ENCODE results near the gene PPP4R3A.
"Not testable (repeated sequence)": the region's sequence is repeated elsewhere in the genome, so short reads cannot be mapped to it uniquely, and the experiment has no call there.

The PPP4R3A gene

DNA sequence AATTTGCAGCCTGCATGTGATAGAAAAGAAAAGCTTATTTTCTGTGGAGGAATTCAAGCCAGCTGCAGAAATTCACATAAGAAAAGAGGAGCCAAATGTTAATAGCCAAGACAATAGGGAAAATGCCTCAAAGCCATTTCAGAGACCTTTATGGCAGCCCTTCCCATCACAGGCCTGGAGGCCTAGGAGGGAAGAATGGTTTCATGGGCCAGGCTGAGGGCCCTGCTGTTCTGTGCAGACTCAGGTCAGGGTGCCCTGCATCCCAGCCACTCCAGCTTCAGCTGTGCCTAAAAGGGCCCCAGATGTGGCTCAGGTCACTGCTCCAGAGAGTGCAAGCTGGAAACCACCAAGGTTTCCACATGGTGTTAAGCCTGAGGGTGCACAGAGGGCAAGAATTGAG, 71.3 kb downstream of the PPP4R3A start:
- no peak for DNase-seq (ENCODE audit: low read depth in 2 of 2)

DNA sequence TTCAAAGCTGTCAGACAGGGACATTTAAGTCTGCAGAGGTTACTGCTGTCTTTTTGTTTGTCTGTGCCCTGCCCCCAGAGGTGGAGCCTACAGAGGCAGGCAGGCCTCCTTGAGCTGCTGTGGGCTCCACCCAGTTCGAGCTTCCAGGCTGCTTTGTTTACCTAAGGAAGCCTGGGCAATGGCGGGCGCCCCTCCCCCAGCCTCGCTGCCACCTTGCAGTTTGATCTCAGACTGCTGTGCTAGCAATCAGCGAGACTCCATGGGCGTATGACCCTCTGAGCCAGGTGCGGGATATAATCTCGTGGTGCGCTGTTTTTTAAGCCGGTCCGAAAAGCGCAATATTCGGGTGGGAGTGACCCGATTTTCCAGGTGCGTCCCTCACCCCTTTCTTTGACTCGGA, 73.8 kb downstream of the PPP4R3A start:
- DNase-seq (ENCODE audit: low read depth in 2 of 2): not testable (repeated sequence)

DNA sequence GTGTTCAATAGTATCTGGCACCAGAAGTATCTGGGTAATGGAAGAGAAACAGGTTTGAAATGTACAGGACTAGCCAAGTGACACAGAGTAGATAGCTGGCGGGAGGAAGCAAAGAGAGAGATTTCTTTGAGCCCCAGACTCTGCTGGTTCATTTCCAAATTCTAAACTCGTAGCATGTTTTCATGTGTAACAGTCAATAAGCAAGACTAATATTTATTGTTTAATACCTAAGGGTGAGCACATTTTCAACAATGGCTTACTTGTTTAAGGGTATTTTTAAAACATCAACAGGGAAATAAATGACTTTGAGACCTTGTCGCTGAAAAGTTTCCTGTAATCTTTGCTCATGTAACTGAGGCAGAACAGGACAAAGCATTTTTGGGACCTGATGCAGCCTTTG, 80.7 kb downstream of the PPP4R3A start:
- no peak for DNase-seq (ENCODE audit: low read depth in 2 of 2)

DNA sequence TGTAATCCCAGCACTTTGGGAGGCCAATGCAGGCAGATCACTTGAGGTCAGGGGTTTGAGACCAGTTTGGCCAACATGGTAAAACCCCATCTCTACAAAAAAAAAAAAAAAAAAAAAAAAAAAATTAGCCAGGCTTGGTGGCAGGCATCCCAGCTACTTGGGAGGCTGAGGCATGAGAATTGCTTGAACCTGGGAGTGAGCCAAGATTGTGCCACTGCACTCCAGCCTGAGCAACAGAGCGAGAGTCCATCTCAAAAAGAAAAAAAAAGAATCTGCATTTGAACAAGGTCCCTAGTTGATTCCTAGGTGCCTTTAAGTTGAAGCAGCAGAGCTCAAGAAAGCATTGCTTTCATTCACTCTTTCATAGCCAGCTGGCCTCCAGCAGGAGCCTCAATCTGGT, 81.2 kb downstream of the PPP4R3A start:
- DNase-seq (ENCODE audit: low read depth in 2 of 2): not testable (repeated sequence)

DNA sequence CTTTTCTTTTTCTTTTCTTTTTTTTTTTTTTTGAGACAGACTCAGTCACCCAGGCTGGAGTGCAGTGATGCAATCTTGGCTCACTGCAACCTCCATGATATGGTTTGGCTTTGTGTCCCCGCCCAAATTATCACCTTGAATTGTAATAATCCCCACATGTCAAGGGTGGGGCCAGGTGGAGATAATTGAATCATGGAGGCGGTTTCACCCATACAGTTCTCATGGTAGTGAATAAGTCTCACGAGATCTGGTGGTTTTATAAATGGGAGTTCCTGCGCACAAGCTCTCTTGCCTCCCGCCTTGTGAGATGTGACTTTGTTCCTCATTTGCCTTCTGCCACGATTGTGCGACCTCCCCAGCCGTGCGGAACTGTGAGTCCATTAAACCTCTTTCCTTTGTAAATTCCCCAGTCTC, 84.6 kb downstream of the PPP4R3A start:
- not testable (repeated sequence) for DNase-seq (ENCODE audit: low read depth in 2 of 2)

DNA sequence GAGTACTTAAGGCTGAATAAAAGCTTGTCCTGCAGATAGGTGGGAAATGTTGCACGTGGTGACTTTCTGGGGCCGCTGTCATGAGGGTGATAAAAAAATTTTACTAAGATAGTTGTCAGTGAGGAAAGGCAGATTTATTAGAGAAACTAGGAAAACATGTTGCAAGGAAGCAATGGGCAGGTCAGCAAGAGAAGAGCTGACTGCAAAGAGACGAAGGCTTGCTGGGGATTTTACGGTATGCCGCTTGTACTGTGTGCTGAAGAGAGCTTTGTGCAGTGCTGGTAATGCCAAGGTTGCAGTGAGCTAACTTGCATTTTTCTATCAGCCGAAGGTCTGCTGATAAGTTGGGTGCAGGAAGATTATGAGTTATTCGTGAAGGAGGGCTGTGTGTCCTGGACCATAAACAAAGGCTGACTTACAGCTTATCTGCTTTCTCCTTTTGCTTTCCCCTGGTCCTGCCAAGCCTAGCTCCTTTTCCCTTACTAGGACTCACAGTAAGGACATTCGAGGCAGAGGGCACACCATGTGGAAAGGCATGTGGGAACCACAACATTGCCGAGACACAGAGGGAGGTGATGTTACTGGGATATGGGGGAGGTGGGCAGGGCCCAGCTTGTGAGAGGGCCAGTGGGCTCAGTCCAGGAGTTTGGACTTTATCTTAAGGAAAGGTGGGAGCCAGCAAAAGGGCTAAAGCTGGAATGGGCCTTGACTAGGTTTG, 85.1 kb downstream of the PPP4R3A start:
- DNase-seq (ENCODE audit: low read depth in 2 of 2): no peak

DNA sequence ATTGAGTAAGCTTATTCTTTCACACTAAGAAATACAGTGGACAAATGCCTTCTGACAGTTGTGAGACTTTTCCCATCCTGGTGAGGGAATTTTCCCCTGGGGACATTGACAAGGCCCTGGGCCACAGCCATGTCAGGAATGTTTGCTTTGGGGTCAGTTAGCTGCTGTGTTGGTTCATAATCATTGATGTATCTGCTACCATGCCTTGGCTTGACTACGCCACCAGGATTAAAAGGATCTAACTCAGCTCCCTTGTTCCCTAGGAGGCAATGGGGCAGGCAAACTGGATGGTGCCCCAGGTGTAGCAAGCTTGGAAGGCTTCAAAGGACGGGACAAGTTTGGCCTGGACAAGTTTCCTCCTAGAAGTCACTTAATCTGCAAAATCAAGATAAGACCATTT, 89.4 kb downstream of the PPP4R3A start:
- no peak for DNase-seq (ENCODE audit: low read depth in 2 of 2)

DNA sequence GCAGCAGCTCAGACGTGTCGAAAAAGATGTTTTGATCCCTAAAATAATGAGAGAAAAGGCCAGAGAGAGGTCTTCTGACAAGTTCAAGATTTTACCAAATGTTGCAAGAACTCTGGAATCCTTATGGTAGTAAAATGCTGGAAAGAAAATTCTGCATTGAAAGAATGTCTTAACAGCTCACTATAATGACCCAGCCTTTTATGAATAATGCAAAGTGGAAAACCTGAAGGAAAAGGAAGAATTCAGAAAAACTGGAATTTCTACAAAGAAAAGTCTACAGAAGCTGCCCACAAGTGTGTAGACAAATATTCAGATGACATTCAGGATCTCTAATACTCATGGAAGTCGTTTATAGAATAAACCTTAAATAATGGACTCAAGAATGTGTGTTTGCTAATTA, 90.7 kb downstream of the PPP4R3A start:
- DNase-seq (ENCODE audit: low read depth in 2 of 2): no peak

DNA sequence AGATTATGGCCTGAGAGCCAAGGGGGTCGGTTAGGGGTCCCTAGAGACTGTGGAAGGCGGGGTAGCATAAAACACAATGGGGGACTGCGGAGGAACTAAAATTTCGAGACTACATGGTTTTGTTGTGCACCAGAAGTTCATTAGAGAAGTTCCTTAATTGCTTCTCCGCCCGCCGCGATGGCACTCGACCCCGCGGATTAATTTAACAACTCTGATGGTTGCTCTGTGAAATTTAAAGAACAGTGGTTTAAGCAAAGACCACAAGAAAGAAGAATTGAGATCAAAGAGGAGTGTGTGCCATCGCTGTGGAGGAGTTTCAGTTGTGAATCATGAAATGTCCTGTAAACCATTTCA, 91.1 kb downstream of the PPP4R3A start:
- DNase-seq (ENCODE audit: low read depth in 2 of 2): no peak

DNA sequence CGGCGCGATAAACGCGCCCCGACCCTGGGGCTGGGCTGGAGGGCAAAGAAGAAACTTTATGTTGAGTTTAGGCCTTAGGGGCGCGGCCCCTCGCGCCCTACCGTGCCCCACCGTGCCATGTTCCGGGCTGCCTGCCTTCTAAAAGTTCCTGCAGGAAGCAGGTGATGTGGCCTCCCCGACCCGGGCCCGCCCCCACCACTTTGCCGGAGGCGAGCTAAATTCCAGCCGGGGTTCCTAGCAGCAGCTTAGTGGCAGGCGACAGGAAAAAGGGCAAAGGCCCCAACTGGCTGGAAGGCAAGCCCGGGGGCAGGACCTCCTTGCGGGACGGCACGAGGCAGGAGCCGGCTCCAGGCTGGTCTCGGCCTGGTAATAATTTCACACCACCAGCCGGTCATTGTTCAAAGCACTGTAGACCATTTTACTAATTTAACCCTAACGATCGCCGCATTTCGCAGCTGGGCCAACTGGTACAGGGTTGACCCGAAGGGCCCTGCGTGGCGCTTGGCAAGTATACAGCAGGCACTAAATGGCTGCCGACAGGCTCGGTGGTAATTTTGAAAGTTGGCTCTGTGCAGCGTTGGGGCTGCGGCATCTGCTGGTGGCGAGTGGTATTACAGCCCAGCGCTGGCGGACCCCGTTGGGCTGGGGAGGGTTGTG, 91.6 kb downstream of the PPP4R3A start:
- DNase-seq (ENCODE audit: low read depth in 2 of 2): peak; percentile 75 to 84

DNA sequence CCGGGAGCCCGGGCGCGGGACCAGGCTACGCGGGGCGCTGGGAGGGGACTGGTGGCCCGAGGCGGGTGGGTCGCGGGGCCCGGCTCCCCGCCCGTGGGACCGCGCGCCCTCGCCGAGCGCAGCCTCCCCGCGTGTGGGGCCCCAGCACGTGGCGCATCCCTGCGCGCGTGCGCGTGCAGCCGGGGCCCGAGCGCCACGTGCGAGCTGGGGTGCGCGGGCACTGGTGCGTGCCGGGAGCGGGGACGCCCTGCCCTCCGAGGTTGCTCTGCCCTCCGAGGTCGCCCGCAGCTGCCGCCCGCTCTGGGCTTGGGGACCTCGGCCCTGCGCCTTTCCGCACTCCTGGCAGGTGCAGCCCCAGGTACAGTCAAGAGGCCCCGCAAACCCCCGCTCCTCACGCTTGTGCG, 92.1 kb downstream of the PPP4R3A start:
- DNase-seq (ENCODE audit: low read depth in 2 of 2): peak in 1 of 2 donors; percentile 38

DNA sequence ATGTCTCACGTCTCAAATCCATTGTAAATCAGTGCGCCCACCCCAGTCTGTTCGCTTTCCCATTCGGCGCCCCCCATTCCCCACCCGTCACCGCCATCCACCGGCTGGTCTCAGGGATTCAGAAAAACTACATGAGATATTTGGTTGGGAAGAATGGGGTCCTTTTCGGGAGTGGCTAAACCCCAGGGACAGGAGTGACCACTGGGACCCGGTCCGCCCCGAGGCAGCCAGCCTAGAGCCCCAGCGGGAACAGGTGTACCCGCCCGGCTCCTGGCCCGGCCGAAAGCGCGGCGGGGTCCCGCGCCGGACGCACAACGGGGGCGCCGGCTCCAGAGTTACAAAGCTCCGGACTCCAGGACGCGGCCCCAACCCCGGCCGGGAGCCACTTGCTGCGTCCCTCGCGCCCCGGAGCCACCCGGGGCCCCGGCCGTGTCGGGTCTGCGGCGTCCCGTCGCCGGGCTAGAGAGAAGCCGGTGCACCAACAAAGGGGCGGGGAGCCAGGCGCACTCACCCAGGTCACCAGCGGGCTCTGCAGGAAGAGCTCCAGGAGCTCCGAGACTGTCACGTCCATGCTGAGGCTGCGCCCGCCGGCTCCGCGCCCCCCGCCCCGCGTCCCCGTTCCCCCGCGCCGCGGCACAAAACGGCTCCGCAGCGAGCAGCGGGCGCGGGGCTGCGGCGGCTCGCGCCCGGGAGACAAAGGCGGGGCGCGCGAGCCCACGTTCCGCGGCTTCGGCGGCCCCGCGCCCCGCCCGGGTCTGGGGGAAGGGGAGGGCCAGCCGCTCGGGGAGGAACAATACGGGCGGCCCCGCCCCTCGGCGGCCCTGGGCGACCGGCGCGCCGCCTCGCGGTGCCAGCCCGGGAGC, 92.8 kb downstream of the PPP4R3A start, which contains the start of gene CCDC88C:
CCDC88C (minus strand) TSS at position 701 of the 863 bp plus-strand sequence; CDS start at position 571, 130 bp downstream.
- peak; percentile 62 to 74 for DNase-seq (ENCODE audit: low read depth in 2 of 2)

DNA sequence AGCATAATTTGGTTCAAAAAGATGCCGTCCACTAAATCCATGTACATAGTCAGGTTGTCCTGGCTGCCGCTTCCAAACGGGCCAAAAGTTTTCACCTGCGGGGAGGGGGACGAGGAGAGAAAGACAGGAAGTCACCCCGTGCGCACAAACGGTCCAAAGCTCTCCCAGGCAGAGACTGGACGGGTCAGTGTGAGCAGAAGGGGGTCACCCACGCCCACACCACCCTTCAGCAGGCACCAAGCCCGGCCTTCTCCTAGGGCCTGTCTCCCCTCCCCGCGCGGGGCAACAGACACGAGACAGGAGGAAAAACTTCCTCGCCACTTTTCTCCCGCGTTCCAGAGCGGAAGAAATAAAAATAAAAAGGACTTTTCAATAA, 93.4 kb downstream of the PPP4R3A start:
- DNase-seq (ENCODE audit: low read depth in 2 of 2): no peak

DNA sequence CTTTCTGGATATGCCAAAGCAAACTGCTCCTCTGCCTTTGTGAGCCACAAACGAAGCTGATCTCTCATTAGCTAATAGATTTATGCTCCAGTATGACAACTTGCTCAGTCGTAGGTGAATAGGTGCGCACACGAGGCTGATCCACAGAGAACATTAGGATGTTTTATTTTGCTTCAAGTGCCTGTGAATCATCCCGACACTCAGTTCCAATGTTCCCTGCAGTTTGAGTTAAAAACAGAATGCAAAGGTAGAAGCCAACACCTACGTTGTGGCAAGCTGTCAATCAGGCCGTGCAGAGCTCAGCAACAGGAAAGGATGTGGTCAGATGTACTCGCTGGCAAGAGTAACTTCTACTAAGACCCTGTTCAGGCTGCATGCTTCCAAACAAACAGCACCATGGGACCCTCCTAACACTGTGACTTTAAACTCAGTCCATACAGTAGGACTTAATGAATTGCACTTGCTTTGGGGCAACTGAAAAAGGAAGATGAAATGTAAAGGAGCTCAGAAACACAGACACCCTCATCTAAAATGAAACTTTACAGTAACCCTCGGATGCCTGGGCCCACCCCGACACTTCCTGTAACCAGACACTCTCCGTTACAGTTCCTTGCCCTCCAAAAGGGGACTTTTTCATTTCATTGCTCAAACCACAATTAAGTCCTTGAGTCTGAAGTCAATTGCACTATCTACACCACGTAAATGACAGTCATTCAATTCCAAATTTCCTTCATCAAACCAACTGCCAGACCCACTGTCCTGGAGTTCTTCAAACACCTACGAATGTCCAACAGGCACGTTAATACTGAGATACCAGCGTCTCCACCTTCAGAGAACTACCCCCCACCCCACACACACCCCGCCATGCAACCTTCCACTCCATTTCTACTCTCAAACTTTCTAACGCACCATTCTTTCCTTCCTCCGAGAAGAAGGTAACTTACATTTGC, 94.0 kb downstream of the PPP4R3A start:
- DNase-seq (ENCODE audit: low read depth in 2 of 2): peak; percentile 46 to 62

DNA sequence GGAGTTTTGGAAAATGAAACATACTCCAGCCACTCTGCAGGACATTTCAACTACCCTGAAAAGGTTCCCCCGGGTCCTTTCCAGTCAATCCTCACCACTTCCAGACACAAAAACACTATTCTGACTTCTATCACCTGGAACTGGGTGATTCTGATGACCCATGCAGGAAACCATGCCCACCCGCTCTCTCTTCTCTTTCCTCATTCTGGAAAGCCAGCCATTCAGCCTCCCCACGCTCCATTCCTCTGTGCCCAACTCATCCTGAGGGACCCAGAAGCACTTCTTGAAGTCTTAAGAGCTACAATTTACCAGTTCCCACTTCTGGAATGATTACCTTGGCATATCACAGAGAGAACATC, 95.7 kb downstream of the PPP4R3A start:
- DNase-seq (ENCODE audit: low read depth in 2 of 2): no peak

DNA sequence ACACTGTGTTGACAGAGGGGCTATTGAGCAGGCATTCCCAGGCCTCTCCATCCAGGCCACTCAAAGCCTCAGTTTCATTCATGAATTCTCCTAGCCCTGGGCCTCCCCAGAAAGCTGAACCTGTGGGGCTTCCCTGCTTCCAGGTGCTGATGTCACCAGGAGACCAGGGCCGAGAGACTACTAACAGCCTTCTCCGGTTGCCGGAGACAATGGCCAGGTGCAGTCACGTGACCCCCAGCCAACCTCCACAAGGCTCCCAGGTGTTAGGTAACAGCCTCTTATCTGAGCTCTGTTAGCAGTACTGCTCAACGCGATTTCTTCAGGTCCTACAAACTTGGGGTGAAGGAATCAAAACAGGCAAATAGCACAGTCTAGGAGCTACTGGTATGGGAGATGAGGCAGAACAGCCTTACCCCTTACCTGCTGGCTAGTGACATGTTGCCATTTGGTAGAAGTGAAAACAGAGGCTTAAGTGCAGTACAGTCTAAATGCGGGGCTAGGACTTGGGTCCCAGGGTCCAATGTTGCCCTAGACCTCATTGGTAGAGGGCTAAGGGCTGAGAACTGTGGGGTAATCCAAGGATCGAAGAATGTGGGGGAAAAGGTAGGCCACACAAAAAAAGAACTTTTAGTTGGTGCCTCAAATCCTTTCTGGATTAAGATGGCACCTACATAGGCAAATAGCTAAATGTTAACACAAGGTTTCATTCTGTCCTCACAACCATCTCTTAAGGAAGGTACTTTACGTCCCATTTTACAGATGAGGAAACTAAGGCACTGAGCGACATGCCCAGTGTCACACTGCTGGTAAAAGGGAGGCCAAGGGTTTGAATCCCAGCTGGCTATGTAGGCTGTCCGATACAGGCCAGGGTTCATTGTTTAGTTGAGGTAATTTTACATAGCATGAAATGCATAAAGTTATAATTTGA, 96.3 kb downstream of the PPP4R3A start:
- DNase-seq (ENCODE audit: low read depth in 2 of 2): no peak

DNA sequence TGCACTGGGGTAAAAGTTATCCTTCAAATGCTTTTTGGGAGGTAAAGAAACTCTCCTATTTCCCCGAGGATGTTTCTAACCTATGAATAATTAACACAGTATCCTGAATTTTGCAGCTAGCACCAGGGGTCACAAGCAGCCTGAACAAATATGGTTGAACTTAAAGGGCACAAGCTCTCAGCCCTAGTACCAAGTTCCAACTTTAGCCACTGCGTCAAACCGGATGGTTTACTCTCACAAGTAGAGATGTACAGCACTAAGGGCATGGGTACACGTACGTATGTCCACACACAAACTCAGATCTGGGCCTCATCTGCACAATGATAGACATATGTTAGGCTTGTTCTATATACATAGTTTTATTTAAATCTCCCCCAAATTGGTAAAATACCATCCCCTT, 97.2 kb downstream of the PPP4R3A start:
- no peak for DNase-seq (ENCODE audit: low read depth in 2 of 2)

DNA sequence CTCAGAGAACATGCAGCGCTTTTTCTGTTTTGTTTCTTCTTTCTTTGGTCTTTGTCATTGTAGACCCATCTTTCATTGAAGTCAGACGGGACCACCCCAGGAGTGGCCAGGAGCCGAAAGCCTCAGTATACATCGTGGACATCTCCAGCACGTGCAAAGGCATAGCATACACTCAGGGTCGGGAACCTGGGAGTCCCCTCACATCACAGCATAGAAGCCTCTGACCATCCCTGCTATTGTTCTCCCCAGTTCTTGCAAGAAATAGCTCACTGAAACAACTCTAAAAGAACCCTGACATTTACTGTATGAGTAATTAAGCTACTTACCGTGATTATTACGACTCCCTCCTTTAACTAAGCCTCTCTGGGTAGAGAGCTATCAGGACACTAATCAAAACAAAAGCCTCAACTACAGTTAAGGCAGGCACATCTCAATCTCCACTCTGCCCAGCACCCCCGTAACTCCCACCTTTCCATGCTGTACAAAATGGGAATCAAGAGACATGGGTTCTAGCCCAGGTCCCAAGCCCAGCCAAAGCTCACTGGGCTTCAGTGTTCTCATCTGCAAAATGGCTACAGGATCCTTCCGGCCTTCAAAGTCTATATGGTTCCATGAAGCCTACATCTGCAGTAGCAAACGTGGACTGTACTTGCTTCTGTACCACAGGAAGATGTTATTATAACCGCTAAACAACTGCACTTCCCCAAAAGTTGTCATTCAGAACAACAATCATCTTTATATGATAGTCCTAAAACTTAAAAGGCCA, 99.2 kb downstream of the PPP4R3A start:
- no peak for DNase-seq (ENCODE audit: low read depth in 2 of 2)

DNA sequence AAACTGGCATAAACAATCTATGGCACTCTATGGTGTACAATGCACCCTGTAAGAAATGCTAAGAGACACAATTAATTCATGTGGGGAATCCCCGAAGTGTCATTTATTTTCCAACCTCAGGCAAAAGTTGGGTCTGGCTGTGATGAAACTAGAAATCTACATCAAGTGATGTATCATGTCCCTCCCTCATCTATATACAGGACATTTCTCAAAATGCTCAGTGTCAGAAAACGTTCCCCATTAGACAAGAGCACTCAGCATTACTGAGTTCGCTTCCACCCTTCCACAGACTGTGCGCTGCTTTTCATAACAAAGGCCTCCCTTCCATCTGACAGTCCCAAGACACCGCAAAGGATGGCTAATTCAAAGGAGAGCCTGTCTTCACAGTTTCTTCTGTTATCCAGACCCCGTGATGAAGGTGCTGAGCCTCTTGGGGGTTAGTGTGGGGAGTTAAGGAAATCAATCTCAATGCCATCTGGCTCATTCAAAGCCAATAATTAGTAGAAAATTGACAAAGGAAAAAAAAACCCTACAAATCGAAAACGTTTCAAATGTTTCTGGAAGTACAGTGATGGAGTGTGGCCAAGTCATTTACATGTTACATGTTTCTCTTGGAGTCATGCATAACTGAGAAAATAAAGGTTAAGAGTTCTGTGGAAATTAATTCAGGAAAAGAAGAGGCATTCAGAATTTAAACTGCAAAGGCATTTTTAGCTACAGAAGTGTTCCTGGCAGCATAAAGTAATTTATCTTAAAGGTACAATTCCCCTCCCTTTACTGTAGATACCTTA, 100.0 kb downstream of the PPP4R3A start:
- DNase-seq (ENCODE audit: low read depth in 2 of 2): no peak

Measured in stimulated activated CD4-positive, alpha-beta T cell treated with anti-CD3 and anti-CD28 coated beads, Interleukin-4, amount 100 ng/mL, for 48 hours (primary cell).